CD4-positive, alpha-beta T cell treated with Interleukin-21 for 1 hour (primary cell): ENCODE measurements around the gene CLEC16A.
"Not testable (repeated sequence)": the region's sequence is repeated elsewhere in the genome, so short reads cannot be mapped to it uniquely, and the experiment has no call there.

Source experiments
- DNase-seq: peaks from one replicate; pipeline ENCODE4 v3.0.0-alpha.2; 2020

CLEC16A gene

DNA sequence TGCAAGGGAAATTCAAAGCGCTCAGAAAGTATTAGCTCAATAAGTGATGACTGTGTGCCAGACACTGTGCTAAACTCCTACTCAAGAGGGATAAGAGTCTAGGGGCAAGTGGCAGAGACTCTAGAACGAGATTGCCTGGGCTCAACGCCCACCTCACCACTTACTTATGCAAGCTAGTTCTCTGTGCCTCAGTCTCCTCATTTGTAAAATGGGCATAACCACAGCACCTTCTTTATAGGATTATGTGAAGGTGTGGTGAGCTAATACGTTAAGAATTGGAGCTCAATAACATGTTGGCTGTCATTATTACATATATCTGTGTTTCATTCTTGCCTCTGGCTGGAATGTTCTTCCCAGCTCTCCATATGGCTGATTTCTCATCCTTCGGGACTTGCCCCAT, 17.5 kb upstream of the CLEC16A start:
- DNase-seq: no peak

DNA sequence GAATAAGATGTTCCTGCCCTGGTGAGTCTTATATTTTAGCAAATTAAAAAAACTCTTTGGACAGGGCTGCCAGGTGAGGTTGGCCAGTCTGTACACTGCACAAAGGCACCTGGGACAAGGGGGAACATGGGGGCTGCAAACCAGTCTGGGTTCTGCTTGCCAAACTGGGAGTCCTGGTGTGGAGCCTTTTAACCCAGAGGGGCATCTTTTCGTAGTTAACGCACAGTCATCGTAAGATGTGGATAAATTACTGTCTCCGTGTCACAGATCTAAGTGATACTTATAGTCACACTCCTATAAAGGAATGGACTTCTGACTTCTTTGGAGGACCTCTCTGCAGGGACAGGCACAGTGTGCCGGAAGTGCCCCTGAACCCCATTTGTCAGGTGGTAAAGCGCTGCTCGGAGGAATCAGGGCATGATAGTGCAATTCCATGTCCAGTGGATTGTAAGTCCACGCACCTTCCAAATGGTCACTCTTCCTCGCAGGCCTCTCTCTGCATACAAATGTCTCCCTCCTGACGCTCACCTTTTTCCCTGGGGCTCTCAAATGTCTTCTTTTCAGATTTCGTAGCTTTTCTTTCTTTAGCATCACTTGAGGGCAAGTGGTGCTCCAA, 16.8 kb upstream of the CLEC16A start:
- DNase-seq: no peak

DNA sequence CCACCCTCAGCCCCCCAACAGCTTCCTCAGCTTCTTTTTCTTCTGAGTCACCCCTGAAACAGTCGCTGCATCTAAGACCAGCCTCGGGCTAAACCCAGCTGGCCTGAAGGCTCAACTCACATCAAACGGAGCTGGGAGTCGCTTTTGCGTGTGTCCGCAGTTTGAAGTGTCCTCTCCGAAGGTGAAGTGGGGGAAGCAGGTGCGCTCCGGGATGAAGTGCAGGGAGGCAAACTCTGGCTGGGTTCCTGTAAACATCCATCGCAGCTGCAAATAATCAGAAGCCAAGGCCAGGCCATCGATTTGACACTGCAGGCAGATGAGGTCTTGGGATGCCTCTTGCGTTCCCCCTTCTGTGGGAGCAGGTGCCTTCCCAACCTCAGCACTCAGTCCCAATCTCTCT, 15.3 kb upstream of the CLEC16A start:
- not testable (repeated sequence) for DNase-seq

DNA sequence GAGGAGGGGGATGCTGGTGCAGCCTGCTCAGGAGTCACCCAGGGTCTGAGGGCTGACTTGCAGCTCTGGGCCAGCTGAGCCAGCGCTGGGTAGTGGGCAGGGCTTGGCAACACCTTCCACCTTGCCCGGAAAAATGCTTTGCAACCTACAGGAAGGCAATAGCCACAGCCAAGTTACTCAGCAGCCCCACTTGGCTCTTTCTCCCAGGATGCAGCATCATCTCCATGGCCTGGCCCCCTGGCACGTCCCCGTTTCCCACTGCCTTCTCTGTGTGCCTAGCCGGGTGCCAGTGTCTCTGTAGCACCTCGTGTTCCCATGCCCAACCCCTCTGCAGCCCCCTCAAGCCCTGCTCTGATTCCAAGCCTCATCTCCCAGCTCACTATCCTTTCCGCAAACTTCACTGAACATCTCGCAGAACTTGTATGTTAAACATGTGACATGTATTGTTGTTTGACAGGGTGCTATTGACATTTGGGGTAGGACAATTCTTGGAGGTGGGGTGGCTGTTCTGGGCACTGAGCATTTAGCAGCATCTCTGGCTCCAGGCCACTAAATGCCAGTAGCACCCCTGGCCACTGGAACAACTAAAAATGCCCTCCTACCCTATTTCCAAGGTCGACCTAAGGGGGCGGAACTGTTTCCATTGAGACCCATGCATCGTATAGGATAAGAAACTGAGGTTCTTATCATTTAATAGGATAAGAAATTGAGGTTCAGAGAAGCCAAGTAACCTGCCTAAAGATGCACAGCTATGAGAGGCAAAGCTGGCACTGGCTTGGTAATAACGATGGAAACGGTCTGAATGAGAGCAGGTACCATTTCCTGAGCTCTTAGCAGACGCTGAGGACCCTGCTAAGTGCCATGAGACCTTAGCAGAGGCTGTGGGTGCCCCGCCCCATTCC, 14.3 kb upstream of the CLEC16A start:
- DNase-seq: no peak

DNA sequence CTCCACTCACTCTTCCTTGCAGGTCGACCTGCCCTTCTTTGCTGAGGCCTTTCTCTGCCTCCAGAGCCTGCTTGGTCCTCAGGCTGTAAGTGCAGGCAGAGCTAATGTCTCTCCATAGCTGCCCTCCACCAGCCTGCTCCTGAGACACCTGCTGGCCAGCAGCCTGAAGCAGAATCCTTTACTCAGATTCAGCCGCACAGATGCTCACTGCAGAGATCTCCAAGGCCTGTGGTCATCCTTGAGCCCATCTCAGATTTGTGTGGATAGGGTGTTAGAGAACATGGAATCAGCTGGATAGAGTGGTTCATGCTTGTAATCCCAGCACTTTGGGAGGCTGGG, 13.6 kb upstream of the CLEC16A start:
- DNase-seq: no peak

DNA sequence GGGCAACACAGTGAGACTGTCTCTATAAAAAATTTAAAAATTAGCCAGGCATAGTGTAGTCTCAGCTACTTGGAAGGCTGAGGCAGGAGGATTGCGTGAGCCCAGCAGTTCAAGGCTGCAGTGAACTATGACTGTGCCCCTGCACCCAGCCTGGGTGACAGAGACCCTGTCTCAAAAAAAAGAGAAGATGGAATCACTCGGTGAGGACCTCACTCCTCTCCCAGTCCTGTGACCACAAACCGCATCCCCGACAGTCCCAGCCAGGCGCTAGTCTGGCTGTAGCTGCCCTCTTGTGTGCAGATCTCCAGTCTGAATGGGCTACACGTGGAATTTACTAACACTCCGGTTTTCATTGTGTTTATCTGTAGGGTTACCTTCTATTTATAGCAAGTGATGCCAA, 13.2 kb upstream of the CLEC16A start:
- DNase-seq: no peak

DNA sequence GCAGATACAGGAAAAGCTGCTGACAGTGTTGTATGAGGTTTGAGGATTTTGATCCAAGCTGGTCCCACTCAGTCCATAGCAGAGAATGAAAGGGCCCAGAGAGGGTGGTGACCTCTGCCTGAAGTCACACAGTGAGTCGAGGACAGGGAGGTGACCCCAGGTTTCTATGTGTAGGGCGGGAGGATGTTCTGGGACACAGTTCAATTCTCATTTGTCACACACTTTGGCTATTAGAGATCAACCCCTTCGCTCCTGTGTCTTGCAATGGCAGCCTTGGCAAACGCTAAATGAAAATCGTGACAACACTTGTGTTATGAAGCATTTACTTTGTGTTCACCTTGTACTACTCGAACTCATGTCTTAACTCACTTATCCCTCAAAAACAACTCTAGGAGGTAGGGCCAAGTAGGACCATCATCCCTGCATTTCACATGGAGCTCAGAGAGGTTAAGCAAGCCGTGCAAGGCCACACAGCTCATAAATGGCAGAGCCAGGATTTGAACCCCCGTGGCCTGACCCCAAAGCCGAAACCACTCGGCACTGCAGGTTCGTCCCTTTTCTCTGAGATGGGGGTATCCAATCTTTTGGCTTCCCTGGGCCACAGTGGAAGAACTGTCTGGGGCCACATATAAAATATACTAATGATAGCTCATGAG, 12.3 kb upstream of the CLEC16A start:
- no peak for DNase-seq

DNA sequence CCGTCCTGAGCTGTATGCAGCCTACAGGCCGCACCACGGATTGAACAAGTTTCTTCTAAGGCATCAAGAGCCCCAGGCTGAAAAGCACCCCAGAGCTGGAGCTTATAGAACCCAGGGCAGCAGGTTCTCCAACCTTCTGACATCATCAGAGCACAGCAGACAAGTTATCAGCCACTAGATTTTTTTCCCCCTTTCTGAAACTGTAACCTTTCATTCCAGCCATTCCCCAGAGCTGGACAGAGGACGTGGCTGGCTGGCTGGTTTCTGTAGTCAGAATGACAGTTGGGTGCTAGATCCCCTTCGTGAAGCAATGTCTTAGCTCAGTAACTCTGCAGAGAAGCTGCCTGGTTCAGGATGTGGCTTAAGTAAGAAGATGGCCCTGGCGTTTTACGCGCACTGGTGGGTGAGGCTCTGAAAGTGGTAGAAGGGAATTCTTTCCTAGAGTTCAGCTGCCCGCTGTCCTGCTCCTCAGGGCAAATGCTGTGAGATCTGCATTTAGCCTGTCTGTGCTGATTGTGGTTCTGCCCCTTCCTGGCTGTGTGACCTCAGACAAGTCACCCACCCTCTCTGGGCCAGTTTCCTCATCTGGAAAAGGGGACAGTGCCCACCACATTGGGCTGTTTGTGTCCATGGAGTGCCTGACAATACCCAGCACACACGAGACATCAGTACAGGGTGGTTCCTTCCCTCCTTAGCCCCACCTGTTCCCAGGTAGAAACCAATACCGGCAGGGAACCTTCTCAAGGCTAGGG, 11.2 kb upstream of the CLEC16A start:
- DNase-seq: no peak

DNA sequence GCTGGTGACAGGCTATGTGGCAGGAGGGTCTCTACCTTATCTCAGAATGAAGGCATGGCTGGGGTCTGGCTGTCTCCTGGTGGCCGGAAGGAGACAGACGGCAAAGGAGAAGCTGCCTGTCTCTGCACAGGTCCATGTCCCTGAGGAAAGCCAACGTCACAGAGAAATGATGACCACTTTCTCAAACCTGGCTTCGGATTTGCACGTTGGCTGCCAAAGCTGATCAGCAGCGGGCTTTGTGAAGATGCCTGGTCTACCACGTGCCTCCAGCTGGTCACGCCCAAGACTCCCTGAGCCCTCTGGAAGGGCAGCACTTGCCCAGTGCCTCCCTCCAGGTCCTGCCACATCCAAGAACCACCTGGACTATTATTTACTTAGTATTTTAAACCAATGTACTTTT, 10.5 kb upstream of the CLEC16A start:
- no peak for DNase-seq

DNA sequence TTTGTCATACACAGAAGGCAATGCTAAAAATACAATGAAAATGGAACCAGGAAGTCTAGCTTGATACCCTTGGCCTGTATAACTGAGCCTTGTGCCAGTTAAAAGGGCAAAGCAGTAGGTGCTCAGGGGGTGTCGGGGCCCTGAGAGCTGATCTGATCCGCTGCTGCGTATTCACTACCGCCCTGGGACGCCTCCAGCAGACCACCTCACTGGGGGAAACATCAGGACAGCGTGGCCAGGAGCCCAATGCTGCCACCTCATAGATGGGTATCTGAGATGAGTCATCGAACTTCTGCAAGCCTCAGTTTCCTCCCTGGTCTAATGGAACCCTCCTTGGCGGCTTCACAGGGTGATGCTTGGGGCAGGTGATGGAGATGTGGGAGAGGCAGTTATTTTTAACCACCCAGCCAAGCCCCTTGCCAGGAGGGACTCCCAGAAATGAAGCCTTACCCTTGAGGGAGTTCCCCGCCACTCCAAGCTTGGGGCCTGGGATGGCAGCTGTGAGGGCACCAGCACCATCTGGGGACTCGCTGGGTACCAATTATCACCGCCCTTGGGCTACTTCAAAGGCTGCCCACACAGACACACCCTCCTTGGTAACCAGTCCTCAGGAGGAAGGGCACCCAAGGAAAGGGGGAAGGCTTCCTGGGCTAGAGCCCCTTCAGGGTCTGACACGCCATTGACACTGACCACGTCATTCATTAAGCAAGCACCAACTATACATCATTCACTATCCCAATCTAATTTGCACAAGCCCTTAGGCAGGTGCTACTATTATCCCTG, 9.8 kb upstream of the CLEC16A start:
- DNase-seq: no peak

DNA sequence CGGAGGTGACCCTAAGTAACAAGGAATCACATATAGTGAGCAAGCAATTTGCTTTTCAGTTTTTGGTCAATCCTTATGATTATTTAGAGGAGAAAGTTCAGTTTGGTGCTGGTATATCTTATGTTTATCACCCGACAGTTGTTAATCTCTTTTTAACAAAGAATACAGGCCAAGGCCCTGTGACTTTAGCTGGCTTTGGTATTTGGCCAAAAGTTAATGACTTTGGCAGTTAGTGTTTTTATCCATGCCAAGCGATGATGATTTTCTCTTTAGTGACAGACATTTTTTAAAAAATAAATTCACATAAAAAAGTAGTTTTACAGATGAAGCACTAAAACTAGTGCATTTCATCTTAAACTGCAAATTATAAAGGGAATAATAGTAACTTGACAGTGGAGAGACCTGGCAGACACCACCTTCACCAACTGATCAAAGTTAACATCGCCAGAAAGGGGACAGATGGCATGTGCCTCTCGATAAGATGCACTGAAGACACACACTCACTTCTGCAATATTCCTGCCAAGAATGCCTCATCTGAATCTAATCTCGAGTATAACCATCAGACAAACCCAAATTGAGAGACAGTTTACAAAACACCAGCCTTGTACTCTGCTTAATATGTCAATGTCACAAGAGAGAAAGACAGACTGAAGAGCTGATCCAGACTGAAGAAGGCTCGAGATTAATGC, 9.0 kb upstream of the CLEC16A start:
- DNase-seq: no peak

DNA sequence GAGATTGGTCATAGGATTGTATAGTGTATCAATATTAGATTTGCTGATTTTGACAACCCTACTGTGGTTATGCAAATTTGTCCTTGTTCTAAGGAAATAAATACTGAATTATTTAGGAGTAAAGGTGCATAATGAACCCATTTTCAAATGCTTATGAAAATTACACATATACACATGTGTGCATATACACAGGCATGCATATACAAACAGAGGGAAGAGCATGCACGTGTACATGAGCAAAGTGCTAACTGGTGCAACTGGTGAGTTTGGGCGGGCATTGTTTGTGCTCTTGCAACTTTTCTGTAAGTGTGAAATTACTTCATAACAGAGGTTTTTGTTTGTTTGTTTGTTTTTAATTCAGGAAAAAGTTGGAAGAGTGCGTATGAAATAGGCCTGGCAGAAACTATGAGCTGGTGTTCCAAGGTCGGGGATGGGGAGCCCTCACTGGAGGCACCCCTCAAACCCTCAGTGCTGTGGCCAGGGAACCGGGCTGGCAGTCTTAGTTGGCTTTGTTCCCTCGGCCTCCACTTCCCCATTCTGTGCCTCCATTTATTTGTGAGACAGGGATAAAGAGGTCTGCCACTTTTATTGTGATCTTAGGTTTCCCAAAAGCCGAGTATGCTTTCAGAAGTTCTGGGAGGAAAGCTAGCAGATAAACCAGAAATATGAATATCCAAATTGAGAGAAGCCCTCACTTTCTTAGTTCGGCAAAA, 7.9 kb upstream of the CLEC16A start:
- no peak for DNase-seq

DNA sequence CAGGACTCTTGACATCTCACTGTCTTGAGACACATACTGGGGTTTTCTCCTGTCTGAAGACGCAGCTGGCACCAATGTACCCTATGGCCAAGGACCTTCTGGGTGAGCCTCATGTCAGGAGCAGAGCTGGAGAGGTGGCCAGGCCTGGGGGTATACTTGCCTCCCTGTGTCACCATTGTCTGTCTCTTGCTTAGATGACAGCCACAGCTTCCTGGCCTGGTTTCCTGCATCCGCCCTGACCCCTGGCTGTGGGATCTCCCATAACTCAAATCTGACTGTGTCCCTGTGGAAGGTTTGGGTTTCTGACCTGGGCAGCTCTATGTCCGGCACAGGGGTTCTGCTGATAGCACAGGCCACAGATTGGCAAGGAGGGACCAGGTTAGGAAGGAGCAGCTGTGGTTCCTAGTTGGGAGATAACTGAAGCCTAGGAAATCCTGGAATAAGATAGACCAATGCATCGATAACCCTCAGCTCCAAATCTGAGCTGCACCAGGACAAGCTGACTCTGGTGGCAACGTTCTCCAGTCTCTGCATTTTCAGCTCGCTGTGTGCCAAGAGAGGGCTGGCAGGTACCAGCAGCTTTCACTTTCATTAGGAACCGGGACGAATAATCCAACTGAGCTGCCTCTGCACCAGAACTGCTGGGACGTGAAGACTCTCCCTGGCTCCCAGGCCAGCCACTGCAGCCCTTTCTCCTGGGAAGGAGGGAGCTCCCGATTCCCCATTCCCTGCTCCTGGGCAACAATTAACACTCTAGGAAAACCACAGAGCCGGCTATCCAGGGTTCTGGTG, 7.1 kb upstream of the CLEC16A start:
- peak; percentile 10 for DNase-seq

DNA sequence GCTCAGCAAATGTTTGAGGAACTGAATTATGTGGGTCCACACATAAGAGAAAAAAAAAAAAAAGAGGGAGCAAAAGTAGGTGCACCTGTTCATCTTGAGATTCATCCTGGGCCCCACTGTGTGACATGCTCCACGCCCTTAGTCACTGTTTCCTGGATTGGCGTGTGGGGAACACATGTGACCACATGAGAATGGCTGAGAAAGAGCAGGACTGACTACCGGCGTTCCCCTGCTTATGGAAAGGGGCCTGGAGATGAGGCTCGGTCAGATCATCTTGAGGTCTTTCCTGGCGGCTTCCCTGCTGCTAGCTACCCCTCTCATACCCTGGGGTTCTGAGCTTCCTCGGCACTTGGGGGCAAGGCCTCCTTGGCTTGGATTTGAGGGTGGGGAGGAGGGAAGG, 6.0 kb upstream of the CLEC16A start:
- DNase-seq: no peak

DNA sequence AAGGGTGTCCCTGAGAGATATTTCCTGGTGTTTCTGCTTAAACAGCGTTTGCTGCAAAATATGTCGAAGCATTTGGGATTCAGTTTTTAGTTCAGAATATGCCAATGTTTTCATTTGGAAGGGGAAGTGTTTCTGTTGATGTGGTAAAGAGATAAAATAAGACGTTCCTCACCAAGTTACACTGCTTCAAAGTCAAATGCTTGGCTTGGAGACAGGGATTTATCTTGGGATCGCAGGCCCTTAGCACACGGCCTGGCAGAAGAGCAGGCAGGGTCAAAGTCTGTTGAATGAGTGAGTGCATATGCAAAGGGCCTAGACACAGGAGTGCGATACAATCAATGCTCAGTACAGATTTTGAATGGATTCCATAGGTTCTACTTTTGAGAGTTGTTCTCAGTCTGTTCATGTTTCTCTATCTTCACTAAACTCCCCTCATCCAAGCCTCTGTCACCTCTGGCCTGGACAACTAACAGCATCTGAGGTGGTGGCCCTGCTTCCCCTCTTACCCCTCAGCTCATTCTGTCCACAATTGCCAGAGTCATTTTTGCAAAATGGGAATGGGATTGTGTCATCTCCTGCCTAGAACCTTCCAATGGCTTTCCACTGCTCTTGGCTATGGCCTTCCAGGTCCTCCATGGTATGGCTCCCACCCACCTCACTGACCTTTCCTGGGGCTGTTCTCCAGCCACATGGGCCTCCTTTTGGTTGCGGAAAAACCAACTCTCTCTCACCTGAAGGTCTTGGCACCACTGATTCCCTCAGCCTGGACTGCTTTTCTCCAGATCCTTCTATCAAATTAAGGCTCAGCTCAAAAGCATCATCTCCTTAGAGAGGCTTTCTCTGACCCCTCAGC, 5.3 kb upstream of the CLEC16A start:
- no peak for DNase-seq

DNA sequence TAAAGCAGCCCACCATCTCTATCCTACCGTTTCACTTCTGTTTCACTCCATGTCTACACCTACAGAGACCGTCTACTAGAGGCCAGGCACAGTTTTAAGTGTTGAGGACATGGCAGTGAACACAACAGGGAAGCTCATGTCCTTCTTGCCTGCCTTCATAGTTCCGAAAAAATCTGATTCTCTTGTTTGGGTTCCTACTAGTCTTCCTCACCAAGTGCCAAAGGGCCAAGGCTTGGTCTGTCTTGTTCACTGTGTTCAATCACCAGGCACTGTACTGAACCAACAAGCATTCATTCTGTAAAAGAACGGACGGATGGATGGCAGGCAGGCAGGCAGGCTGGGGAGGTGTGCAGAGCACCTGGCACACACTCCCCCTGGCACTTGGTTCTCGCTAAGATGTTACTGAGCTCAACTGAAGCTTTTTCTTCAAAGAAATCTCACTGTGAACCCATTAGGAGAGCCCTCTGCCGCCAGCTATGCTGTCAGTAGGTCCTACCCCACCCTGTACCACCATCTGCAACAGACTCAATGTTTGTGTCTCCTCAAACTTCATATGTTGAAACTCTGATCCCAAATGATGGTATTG, 4.6 kb upstream of the CLEC16A start:
- no peak for DNase-seq

DNA sequence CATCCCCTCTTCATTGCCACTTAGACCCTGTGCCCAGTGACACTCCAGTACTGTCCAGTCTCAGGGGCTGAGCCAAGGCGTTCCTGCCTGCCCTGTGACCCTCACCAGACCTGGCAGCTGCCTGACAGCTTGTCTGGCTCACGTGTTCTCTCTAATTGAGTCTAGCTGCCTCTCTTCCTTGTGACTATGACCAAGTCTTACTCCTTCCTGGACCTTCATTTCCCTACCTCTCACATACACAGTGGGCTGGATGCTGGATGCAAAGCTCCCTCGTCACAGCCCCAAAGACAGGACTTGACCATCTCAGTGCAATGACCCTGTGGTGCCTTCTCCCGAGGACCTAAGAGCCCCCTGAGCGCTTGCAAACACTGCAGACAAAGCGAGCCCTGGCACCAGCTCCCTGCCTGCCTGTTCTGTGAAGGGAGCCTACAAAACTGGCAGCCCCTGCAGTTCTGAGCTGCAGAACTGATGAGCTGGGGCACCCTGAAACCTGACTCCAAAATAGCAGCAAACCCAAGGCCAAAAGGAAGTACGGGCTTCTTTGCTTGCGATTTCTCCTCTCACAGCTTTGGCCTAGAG, 3.8 kb upstream of the CLEC16A start:
- DNase-seq: no peak

DNA sequence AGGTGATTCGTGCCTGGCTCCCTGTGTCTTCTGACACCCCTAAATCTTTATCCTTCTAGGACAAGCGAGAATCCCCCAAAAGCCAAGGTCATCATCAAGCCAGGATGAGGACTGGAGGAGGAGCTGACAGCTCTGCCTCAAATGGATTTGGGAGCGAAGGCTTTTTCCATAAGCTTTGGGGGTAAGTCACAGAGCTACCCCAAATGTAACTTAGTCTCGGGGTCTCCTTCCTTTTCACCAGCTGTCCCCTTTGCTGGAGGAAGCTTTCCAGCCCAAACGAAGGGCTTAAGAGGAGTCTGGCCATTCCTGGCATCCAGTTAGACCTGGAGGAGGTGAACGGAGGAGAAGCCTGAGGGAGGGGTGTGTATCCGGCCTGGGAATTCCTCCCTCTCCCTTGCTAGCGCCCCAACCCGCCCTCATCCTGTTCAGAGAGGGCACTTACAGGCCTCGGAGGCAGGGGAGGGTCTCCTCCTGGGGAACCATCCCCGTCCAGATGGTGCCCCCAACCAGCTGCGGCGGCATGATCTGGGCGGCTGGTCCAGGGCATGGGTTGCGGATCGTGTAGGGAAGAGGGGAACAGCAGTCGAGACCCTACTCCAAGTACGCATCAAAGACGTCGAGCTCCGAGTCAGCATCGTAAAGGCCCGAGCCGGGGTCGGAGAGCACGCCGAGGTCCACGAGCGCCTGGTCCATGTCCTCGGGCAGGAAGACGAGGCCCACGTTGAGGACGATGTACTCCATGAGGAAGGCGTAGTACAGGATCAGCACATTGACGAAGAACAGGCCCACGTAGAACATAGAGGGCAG, 3.0 kb upstream of the CLEC16A start:
- DNase-seq: no peak
